AG04450 (cell line): ENCODE data around the gene PPARA. TPM values are rescaled to one million over a fixed set of nuclear protein-coding genes. Genes with fewer than 3 reads are reported as not detected.
A peak's percentile ranks its signal among the peaks of the same experiment; 100 is the strongest.

Experiments
- CTCF ChIA-PET: fragments of 300-600, 350-600 bp; formaldehyde crosslinking; extraction: SDS; loops from one replicate; lab custom pipeline; 2022; ENCODE audit warnings: antibody characterized with exemption, inconsistent platforms; lab: Charles Lee
- POLR2A ChIA-PET: fragments of 350-600 bp; formaldehyde crosslinking; extraction: SDS; loops from one replicate; lab custom pipeline; 2021; ENCODE audit warnings: antibody characterized with exemption, inconsistent platforms; lab: Yijun Ruan, JAX
- DNase-seq: peaks from one replicate; pipeline ENCODE4 v3.0.0-alpha.2; 2011; ENCODE audit warnings: low read depth, low spot score
- H3K27ac ChIP-seq: one replicate; pipeline ENCODE4 v1.5.1; 2012; ENCODE audit warnings: low read depth, low read length, control low read depth
- H3K27me3 ChIP-seq: one replicate; pipeline ENCODE4 v1.6.0; 2012; ENCODE audit warnings: low read length; ENCODE audit not compliant: control insufficient read depth, insufficient read depth
- H3K4me3 ChIP-seq: 2 replicates; pipeline ENCODE4 v1.5.1; 2011; ENCODE audit warnings: mild to moderate bottlenecking, low read depth, low read length, control low read depth
- H3K9me3 ChIP-seq: 2 replicates; pipeline ENCODE4 v1.5.1; 2012; ENCODE audit warnings: low read length; ENCODE audit not compliant: control insufficient read depth, insufficient read depth
- CTCF ChIP-seq: IDR thresholded peaks from 2 replicates; pipeline ENCODE4 v1.5.1; 2011; ENCODE audit warnings: low read depth, low read length, control low read depth, inconsistent platforms
- polyA plus RNA-seq: library from polyadenylated mRNA; depleted of rRNA; stranded (reverse); fragments of >200 nt; gene quantifications from 2 replicates; pipeline ENCODE4 v1.2.3, GENCODE V29; 2011

The PPARA gene
- polyA plus RNA-seq, 1 experiment: 10.4 TPM

GRCh38 chr22:46172522-46173110 is 22.3 kb downstream of the PPARA start:
- no peak for TF ChIP-seq CTCF
- no peak for DNase-seq
- H3K9me3 ChIP-seq: peaks cover 4% of the 10 kb centered on the region; the same call in 1 of the 2 replicates
- POLR2A ChIA-PET: no interaction called here
- H3K4me3 ChIP-seq: no peak overlapping the region
- CTCF ChIA-PET: no interaction called here
- H3K27ac ChIP-seq: no peak overlapping the region
- no peaks in the 10 kb centered on the region for H3K27me3 ChIP-seq

- no peak overlapping the region for H3K27ac ChIP-seq
- CTCF ChIA-PET: no interaction called here
- DNase-seq: no peak
- no peak for TF ChIP-seq CTCF
- no peak overlapping the region for H3K4me3 ChIP-seq
- POLR2A ChIA-PET: no interaction called here
- no peaks in the 10 kb centered on the region for H3K27me3 ChIP-seq
- peaks cover 4% of the 10 kb centered on the region; the same call in 1 of the 2 replicates for H3K9me3 ChIP-seq
Measured at GRCh38 chr22:46173152-46173551, 22.8 kb downstream of the PPARA start.

- no peak for TF ChIP-seq CTCF
- Histone ChIP-seq H3K27me3 (peaks cover 1% of the 10 kb centered on the region), H3K9me3 (peaks cover 3% of the 10 kb centered on the region), H3K4me3 (no peak overlapping the region), H3K27ac (peak overlapping the region; percentile 39)
- ChIA-PET POLR2A (no interaction called here), CTCF (no interaction called here)
- peak; percentile 13 for DNase-seq
Measured at GRCh38 chr22:46175631-46176030, 25.3 kb downstream of the PPARA start.

DNA sequence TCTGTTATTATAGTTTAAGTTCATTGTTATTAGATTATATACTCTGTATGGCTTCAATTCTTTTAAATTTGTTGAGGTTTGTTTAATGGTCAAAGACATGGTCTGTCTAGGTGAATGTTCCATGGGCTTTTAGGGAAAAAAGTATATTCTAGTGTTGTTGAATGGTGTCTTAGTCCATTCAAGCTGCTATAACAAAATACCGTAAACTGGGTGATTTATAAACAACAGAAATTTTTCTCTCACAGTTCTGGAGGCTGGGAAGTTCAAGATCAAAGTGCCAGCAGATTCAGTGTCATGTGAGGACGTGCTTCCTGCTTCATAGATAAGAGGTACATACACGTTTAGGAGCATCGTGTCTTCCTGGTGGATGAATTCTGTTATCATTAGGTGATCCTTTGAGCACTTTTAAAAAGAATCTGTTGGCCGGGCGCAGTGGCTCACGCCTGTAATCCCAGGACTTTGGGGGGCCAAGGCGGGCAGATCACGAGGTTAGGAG is 26.2 kb downstream of the PPARA start:
- no peak overlapping the region for H3K4me3 ChIP-seq
- H3K9me3 ChIP-seq: peaks cover 12% of the 10 kb centered on the region
- POLR2A ChIA-PET: no interaction called here
- no peak for TF ChIP-seq CTCF
- DNase-seq: no peak
- no peak overlapping the region for H3K27ac ChIP-seq
- CTCF ChIA-PET: no interaction called here
- peaks cover 2% of the 10 kb centered on the region for H3K27me3 ChIP-seq

DNA sequence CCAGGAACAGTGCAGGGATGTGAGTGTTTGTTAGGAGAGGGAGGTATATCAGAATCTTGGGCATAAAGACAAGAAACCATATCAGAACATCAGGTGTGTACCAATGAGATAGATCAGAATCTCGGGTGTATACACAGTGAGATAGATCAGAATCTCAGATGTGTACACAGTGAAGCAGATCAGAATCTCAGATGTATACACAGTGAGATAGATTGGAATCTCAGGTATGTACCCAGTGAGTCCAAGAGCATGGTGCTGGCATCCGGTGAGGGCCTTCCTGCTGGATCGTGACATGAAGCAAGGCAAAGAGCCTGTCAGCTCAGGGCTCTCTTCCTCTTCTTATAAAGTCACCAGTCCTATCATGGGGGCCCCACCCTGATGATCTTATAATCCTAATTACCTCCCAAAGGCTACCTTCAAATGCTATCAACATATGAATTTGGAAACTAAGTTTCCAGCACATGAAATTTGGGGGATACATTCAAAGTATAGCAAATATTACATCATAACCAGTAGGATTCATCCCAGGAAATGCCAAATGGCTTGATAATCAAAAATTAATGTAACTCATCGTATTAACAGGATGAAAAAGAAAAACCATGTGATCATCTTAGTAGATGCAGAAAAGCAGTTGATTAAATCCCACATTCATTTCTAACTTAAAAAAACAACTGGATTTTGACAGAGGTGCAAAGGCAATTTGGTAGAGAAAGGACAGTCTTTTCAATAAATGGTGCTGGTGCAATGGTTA is 28.6 kb downstream of the PPARA start:
- no peak for DNase-seq
- ChIA-PET CTCF (no interaction called here), POLR2A (no interaction called here)
- peaks cover 15% of the 10 kb centered on the region for H3K9me3 ChIP-seq
- no peak overlapping the region for H3K27ac ChIP-seq
- H3K27me3 ChIP-seq: peaks cover 2% of the 10 kb centered on the region
- TF ChIP-seq CTCF: no peak
- no peak overlapping the region for H3K4me3 ChIP-seq
